NCI-H345 treated with DMSO at 0.1 percent for 48 hours (cell line): ENCODE measurements around the gene QSER1.

Experiments used
- DNase-seq: peaks from one replicate; lab custom pipeline; 2025; ENCODE audit not compliant: unreplicated experiment; lab: John Stamatoyannopoulos, UW

QSER1 gene

DNA sequence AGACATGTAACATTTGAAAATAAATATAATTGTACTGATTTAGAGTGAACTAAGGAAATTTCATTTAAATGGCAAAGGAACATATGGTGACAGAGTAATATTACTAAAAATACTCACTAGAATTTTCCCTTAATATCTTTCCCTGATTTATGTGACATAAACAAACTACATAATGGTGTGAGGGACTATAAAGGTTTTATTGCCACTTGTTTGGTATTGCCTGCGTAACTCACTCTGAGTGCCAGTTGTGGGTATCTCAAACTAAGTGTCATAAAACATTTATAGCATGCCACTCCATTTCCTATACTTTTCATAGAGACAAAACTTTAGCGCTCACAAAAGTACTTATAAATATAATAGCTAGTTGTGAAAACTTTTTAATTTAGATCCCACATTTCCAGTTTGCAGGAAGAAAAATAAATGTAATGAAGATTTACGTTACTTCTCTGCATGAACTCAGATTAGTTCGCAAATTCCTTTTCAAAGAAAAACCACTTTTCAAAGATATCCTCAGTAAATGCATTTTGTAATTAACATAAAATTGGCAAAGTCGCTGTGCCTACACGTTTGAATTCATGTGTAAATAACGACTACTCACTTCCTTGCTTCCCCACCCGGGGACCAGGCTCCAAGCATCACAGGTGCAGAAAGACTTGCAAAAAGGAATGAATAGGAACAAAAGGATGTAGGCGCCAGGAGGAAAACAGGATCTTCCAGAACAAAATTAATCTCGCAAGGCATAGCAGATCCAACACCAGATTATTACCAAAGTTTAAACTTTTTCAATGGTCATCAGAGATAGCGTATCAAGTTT lies 1.6 kb upstream of the QSER1 start:
- peak; percentile 72 for DNase-seq

DNA sequence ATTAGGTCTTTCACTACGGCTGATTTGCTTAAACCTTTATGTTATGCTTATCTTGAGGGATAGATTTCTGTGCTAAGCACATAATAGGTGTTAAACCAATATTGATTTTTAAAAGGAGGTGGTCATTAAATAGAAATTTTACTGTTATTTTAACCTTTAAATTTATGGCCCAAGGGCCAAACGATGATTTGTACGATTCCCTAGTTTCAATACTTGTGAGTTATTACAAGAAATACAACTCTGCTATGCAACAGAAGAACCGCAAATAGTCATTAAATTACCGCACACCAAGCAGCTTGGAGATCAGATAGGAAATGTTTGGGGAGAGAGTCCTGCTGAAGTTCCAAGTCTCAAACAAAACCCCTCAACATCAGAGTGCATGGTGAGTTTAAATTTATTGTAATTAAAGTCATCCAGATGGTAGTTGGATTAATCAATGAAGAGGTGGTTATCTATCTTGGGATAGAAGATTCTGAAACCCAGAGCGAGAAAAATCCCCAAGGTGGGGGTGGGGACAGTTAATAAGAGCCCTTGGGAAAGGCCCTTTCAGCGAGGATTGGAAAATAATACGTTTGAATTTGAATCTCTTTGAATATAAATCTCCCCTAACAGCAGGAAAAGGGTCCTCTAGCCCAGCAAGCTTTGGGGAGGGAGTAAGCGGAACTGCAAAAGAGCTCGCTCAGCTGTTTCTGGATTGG lies 805 bp upstream of the QSER1 start:
- DNase-seq, result peak; percentile 61

DNA sequence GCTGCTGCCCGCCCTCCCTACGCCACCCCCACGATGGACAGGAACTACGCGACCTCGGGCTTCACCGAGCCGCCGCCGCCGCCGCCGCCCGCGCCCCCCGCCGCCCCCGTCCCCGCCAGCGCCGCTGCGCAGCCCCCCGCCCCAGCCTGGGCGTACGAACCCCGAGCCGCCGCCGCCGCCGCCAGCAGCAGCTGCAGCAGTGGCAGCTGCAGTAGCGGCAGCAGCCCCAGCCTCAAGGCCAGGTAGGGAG lies 407 bp downstream of the QSER1 start:
- no peak for DNase-seq

DNA sequence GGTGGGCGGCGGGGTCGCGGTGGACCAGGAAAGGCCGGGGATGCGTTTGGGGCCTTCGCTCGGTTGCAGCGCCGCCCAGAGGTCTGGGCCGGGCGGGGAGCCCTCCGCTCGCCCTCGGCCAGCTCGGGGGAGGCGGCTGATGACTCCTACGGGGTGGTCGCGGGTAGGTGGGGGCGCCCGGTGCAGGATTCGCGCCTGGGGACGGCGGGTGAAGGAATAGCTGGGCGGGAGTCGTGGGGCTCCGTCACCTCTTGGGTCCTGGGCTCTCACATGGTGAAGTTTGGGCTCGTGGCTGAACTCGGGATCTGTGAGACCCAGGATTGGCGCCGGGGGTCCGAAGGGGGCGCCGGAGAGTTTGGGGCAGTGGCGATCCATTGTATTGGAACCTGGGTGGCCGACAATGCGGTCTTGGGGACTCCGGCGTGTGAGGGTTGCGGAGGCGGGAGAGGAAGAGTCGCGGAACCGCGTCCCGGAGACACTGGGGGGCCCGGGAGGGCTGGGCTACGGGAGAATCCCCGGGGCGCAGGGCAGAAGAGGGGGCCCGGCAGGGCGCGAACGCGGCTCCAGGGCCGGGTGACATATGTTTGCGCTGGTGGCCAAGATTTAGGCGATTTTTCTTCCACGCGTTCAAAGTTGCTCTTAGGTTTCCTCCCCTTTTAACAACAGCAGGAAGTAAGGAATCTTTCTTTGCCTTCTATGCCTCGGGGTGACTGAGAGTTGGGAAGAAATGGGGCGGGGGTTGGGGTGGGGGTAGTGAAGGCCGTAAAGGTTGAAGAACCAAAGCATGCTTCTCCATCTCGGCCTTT lies 935 bp downstream of the QSER1 start:
- no peak for DNase-seq

DNA sequence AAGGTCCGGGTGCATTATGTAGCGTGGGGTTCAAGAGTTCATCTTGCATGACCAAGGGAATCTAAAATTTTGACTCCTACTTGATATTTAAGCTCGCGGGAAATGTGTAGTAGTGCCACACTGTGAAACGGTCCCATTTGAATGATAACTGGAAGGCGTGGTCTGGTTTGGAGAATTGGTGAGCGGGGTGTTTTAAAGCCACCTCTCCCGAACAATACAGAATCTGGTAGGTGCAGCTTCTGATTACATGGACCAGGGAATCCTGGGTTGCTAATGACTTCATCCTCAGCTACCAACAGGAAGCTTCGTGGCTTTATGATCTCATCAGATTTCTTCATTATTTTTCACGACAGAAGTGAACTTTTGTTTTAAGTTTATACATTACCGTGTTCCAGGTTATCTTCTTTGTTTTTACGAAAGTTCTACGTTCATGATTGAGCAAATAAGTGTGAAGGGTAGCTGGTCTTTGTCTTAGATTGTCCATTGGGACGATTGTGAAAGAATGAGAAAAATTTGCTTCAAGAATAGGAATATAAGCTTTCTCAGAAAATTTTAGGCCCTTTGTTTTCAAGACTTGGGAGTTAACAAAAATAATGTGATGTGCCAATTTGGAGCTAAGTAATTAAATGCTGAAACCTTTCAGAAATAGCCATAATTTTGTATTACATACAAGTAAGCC lies 1.7 kb downstream of the QSER1 start:
- peak; percentile 85 for DNase-seq

DNA sequence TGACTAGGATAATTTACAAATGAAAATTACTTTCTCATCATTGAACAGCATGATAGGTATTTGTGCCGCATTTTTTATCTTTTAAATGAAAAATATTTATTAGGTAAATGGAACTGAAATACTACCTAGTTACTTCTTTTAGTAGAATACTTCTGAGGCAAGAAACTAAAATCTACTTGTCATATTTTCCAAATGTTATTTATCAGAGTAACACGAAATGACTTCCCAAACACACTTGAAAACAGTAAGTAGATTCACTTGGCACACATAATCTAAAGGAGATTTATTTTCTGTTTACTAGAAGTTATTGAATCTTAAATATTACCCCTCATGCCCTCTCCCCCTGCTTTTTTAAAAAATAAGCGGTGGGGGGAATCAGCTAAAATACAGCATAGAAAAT lies 2.3 kb downstream of the QSER1 start:
- DNase-seq, result no peak

DNA sequence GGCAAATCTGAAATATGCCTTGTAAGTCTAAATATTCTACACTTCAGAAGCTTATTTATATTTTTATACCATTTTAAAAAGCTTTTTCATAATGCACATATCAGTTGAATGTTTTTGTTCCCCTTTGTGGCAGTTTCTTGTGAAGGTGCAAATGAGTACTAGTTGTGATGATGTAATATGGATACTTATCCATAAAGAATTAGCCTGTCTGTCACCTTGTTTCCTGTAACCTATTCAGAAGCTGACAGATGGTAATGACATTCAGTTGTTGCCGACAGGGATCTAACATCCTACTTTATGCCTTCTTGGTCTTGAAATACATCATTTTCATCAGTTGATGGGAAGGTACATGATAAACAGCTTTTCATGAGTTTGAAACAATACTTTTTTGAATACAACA lies 2.9 kb downstream of the QSER1 start:
- no peak for DNase-seq

DNA sequence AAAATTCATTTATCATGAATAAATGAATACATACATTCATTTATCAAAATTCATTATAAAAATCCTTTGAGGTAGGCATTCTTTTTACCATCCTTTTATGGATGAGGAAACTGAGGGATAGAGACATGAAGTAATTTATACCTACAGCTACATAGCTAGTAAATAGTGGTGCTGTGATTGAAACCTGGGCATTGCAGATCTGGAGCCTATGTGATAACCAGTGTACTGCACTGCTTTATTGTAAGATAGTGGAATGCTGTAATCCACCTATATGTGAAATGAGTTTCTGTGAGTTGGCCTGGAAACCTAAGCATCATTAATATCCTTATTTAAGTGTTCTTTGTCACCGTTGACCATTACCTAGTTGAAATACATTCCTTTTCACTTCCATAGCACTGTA lies 4.5 kb downstream of the QSER1 start:
- DNase-seq, result no peak

DNA sequence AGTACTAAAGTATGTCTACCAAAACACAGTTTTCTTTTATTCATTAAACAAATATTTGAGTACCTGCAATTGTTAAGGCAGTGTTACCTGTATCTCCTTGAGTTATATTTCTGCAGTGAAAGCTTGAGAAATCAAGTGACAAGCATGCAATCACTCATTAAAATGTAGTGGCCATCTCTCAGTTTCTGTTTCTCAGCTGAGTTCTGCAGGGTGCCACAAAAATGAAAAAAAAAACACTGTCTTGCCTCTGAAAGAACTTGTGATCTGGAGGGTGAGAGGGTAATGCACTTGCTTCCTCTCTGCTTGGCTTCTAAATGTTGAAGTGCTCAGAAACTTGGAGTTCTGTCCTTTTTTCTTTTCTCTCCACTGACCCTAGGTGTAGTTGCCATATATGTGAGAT lies 6.8 kb downstream of the QSER1 start:
- no peak for DNase-seq

DNA sequence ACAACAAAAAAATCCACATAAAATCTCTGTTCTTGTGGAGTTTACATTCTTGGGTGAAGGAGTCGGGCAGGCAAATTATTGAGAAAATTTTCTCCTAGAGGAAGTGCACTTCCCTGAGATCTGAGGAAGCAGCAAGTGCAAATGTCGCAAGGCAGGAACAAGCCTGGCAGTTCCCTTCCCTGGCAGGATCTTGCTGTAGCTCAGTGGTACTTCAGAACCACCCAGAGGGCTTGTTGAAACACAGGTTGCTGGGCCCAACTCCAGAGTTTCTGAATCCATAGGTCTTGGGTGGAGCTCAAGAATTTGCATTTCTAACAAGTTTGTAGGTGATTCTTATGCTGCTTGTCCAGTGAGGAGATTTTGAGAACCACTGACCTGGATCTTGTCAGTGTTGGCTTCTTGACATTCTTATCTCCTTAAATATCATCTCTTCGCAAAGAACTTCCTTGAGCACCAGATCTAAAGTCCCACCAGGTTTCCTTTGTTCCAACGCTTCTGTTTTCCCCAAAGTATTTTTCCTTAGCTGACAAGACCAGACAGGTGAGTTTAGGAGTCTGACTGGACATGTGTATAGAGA lies 9.6 kb downstream of the QSER1 start:
- DNase-seq, result no peak

DNA sequence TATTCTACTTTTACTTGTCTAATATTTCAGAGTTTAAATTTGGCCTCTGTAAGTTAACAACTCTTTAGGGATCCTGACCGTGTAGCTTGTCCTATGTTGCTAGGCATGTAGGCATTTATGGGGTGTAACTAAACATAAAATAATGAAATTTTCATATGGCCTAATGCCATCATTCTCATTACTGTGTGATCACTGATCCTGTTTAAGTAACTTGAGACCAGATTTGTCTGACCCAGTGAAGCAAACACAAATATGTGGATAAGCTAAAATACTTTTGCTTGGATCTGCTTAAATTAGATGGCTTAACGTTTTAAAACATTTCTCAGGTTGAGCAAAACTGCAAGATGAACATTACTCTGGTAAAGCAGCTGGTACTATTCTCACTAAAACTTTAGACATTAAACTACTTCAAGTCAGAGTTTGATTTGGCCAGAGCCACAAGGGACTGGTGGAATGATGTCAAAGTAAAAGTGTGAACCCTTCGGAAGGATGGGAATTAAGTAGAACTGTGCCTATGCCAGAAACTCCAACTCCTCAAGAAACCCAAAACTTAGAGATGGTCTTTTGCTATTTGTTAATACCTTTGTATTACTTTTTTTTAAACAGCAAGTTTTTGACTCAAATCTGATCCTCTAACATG lies 12.5 kb downstream of the QSER1 start:
- no peak for DNase-seq

DNA sequence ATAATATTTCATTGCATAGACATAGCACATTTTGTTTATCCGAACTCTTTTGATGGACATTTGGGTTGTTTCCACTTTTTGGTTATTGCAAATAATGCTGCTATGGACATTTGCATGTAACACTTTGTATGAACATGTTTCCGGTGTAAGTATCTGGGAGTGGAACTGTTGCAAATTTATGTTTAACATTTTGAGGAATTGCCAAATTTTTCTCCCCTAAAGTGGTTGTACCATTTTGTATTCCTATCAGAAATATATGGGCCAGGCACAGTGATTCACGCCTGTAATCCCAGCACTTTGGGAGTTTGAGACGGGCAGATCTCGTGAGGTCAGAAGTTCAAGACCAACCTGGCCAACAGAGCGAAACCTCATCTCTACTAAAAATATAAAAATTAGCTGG lies 16.0 kb downstream of the QSER1 start:
- DNase-seq, result no peak

DNA sequence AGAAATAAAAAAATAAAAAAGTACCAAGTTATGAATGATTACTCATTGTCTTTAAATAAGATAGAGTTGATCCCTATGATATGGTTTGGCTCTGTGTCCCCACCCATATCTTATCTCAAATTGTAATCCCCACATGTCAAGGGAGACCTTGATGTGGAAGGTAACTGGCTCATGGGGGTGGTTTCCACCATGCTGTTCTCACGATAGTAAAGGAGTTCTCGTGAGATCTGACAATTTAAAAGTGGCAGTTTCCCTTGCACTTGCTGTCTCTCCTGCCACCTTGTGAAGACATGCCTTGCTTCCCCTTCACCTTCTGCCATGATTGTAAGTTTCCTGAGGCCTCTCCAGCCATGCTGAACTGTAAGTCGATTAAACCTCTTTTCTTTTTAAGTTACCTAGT lies 18.8 kb downstream of the QSER1 start:
- DNase-seq, result no peak

DNA sequence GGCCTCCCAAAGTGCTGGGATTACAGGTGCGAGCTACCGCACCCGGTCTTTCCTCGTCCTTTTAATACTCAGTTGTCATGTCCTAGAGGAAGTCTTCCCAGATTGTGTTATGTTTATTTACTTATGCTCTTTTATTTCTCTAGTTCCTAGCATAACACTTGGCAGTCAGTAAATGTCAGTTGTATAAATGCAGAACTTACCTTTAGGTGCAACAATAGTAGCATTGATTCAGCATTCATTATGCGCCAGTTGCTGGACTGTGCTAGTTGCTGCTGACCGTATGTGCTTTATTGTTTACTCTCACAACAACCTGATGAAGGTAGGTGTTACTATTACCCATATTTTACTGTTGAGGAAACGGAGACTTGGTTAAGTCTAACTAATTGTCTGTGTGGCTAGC lies 20.8 kb downstream of the QSER1 start:
- no peak for DNase-seq

DNA sequence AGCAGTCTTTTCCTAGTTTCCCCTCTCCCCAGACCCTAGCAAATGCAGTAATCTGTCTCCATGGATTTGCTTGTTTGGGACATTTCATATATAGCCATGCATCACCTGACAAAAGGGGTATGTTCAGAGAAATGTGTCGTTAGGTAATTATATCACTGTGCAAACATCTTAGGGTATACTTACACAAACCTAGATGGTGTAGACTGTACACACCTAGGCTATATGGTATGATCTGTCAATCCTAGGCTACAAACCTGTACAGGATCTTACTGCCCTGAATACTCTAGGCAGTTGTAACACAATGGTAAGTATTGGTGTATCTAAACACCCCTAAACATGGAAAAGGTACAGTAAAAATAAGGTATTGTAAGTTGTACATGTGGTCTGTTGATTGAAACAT lies 23.8 kb downstream of the QSER1 start:
- no peak for DNase-seq

DNA sequence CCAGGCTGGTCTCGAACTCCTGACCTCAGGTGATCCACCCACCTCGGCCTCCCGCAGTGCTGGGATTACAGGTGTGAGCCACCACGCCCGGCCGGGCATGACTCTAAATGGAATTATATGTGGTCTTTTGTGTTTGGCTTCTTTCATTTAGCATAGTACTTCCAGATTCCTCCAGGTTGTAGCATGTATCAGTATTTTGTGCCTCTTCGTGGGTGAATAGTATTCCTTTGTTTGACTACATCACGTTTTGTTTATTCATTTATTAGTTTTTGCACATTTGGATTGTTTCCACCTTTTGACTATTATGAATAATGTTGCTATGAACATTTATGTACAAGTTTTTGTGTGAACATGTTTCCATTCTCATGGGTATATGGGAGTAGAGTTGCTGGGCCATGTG lies 24.4 kb downstream of the QSER1 start:
- no peak for DNase-seq

DNA sequence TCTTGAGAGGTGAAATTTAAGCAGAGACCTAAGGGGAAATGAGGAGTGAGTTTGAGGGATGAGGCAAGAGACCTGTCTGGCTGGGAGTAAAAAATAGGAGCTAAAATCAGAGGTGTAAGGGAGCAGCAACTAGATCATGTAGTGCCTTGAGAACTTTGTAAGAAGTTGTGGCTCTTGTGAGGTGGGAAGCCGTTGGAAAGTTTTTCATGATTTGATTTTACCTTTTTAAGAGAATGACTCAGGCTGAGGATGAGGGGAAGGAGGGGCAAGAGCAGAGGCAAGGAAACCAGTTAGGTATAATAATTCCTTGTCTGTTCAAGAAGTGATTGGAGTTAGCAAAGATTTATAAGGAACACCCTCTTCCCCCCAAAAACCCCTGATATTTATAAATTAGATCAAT lies 25.8 kb downstream of the QSER1 start:
- no peak for DNase-seq

DNA sequence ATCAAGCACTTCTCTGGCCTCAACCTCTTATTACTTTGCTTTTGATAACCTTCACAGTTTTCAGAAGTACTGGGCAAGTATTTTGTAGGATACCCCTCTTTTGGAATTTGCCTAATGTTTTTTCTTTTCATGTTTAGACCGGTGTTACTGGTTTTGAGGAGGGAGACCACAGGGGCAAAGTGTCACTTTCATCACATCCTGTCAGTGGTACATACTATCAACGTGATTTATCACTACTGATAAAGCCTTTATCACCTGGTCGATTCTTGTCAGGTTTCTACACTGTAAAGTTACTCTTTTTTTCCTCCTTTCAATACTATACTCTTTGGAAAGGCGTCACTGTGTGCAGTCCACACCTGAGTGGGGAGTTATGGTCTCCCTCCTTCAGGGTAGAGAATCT lies 26.7 kb downstream of the QSER1 start:
- DNase-seq, result no peak

DNA sequence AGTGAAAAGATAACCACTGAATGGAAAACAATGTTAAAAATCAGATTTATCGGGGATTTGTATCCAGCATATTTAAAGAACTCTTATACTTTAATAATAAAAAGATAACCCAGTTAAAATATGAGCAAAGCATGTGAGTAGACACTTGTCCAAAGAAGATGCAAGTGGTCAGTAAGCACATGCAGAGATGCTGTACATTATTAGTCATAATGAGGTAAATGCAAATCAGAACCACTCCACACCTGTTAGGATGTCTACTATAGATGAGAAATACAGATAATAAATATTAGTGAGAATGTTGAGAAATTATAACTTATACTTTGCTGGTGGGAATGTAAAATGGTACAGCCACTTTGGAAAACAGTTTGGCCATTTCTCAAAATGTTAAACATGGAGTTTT lies 28.0 kb downstream of the QSER1 start:
- DNase-seq, result no peak

DNA sequence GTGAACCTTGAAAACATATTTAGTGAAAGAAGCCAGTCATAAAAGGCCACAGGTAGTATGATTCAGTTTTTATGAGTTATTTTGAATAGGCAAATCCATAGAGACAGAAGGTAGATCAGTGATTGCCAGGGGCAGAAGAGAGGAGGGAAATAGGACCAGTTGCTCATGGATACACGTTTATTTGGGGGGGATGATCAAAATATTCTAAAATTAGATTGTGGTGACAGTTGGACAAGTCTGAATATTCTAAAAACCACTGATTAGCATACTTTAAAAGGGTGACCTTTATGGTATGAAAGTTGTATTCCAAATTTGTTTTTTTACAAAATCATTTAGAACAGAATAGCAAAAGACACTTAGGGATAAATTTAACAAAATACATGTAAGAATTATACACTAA lies 28.6 kb downstream of the QSER1 start:
- DNase-seq, result no peak

DNA sequence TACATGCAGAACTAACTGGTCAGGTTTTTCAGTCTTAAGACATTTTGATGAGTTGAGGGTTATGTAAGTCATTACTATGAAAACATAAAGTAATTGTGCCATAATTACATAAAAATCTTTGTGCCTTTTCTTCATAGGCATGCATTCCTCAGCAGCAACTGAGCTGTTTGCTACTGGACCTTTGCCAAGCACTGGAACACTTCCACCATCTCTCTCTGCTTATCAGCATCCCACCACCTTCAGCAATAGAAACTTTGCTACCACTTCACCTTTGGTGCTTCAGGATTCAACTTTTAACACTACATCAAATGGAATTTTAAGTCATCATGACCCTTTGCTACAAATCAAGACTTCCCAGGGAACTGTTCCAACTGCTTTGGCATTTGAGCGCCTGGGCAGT lies 39.0 kb downstream of the QSER1 start:
- no peak for DNase-seq
